GM21723 (cell line): ENCODE data around the gene PPARD.
"Not testable (repeated sequence)": the region's sequence is repeated elsewhere in the genome, so short reads cannot be mapped to it uniquely, and the experiment has no call there.

ENCODE experiments used
- ATAC-seq: cut with Tn5 transposase; IDR thresholded peaks from one replicate; pipeline ENCODE4 v1.9.1; 2021; ENCODE audit warnings: mild to moderate bottlenecking, moderate library complexity; ENCODE audit not compliant: unreplicated experiment

PPARD gene

DNA sequence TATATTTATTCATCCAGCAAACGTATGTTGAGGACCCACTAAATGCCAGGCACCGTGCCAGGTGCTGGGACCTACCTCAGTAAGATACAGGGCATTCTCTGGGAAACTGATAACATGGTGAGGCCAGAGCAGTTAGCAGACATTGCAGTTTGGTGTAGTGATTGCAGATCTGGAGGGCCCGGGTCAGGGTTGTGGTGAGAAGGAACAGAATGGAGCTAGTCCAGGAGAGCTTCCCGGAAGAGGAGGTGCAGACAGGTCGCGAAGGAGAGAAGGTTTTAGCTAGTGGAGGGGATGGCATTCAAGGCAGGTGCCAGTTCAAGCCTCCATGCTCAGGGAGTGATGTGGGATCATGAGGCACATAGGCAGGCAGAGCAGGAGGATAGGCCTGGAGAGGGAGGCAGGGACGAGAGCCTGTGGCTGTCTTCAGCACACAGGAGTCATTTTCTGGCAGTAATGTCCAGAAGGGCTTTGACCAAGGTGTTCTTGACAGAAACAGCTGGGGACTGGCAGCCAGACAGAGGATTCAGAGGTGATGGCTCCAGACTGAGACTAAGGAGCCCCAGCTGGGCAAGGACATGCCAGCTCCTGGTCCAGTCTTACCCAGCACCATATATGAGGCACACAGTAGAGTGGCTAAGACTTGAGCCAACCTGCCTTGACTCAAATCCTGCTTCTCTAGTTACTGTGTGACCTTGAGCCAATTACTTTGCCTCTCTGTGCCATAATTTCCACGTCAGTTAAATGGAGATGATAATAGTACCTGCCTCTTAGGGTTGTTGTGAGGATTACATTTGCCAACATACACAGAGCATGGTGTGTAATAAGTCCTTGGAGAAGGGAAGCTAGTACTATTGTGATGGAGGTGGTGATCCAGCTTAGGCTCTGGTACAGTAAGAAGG, 61.4 kb downstream of the PPARD start:
- no peak for ATAC-seq

DNA sequence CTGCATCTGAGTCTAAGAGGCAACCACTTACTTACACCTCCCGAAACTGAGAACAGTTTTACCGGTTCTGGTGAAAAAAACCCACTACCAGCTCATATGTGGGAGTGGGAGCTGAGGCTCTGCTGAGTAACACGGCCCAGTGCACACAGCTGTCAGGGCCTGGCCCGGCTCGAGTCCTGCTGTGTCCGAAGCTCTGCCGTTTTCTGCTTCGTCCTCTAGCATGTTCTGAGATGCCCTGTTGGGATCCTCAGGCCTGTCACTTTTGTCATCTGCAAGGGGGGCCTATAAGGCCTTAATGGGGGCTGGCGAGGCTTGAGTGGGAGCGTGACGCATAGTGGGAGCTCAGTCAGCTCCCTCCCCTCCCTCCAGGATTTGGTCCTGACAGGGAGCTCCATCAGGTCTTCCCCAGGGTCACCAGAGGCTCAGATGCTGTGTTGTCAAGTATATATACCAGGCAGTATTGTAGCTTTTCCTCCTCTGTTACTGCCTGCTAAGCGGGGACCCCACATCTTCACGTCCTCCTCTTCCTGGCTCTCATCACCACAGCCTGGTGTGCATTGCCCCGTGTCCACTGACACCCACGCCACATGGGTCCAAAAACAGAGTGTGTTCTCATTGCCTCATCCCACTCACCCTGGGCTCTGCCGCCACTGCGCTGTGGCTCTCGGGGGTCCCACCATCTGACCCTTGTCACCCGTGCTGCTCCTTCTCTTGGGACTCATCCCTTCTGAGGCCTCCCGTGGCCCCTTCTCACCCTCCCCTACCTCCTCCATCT, 64.5 kb downstream of the PPARD start:
- no peak for ATAC-seq

GRCh38 chr6:35409245-35409644, 66.9 kb downstream of the PPARD start:
- ATAC-seq, result no peak

GRCh38 chr6:35410131-35410530, 67.8 kb downstream of the PPARD start:
- no peak for ATAC-seq

DNA sequence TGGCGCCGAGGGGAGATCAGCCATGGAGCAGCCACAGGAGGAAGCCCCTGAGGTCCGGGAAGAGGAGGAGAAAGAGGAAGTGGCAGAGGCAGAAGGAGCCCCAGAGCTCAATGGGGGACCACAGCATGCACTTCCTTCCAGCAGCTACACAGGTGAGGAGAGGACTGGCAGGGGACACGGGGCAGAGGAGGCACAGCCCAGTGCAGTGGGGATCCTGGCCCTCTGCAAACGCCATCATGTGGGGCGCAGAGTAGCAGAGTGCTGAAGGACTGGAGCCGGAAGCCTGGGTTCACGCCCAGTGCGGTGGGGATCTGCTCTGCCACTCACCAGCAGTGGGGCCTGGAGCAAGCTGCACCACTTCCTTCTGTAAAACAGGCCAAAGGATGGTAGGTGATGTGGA, 68.7 kb downstream of the PPARD start:
- ATAC-seq, result no peak

GRCh38 chr6:35412102-35412501, 69.7 kb downstream of the PPARD start:
- ATAC-seq, result no peak

DNA sequence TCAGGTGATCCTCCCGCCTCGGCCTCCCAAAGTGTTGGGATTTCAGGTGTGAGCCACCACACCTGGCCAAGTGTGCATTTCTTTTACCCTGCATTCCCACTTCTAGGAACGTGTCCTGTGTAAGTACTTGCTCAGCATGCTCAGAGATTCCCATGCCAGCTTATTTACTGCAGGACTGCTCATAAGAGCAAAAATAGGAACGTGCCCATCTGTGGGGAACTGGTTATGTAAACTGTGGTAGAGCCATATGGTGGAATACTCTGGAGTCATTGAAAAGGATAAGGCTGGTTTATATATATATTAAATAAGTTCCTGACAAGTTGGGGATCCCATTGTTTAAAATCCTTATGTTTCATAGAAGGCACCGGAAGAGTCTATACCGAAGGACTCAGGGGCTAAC, 71.6 kb downstream of the PPARD start:
- ATAC-seq, result no peak

GRCh38 chr6:35415065-35415891, 72.9 kb downstream of the PPARD start:
- no peak for ATAC-seq

DNA sequence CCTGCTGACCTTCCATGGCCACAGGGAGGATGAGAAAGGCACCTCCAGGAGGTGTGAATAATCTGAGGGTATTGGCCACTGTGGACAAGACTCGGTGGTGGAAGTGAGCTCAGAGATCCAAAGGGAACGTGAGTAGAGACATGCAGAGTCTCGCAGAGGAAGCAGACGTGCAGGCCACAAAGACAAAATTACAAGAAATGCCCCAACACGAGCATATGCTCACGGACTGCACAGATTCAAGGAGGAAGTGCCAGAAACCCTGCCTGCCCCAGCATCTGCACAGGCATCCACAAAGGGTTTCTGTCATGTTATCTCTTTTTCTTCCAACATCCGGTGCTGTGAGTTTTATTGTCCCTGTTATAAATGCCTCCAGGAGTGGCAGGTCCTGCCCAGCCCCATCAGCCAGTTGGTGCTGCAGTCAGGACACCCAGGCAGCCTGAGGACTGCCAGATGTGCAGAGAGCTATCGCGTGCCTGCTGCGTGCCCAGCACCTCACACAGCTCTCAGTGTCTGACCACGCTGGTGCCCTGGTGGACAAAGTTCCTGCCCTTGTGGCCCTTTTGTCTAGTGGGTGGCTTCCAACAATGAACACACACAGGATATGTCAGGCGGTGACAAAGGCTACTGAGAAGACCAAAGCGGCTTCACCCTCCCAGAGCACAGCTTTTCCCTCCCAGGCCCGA, 75.8 kb downstream of the PPARD start:
- no peak for ATAC-seq

DNA sequence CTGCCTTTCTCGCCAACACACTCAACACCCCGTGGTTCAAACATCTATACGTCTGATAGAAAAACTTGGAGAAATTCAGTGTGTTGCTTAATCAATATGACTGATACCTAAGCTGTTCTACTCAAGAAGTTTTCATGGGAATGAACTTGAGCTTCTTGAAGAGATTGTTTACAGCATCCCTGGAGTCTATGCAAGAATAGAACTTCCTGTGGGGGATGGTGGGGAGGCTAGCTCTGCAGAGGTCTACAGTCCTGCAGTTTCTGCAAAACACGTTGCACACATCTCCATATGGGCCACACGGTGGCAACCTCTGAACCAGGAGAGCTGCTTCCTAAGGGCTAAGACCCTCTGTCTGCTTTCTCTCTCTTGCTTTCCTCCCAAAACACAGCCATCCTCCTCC, 77.1 kb downstream of the PPARD start:
- no peak for ATAC-seq

- ATAC-seq, result no peak
These were observed 77.6 kb downstream of the PPARD start for GRCh38 chr6:35419961-35420360.

- ATAC-seq, result no peak
These were observed 82.9 kb downstream of the PPARD start for GRCh38 chr6:35425284-35425683.

GRCh38 chr6:35426074-35426473, 83.7 kb downstream of the PPARD start:
- no peak for ATAC-seq

GRCh38 chr6:35427435-35427834, 85.1 kb downstream of the PPARD start:
- ATAC-seq, result no peak

GRCh38 chr6:35427851-35428321, 85.5 kb downstream of the PPARD start:
- no peak for ATAC-seq

- no peak for ATAC-seq
These were observed 86.2 kb downstream of the PPARD start for GRCh38 chr6:35428421-35429149.

GRCh38 chr6:35429463-35429862, 87.1 kb downstream of the PPARD start:
- no peak for ATAC-seq

GRCh38 chr6:35432291-35432690, 89.9 kb downstream of the PPARD start:
- ATAC-seq, result no peak

GRCh38 chr6:35432702-35433101, 90.3 kb downstream of the PPARD start:
- ATAC-seq, result not testable (repeated sequence)
